SK-N-SH (cell line): ENCODE measurements around the gene WT1. TPM values are rescaled to one million over a fixed set of nuclear protein-coding genes. Genes with fewer than 3 reads are reported as not detected.

Source experiments
- CTCF ChIA-PET: fragments of 300-600, 350-600 bp; formaldehyde crosslinking; extraction: SDS; loops from one replicate; lab custom pipeline; 2021; lab: Yijun Ruan, JAX
- POLR2A ChIA-PET: fragments of 350-600 bp; sonication (Branson Sonifier 250); formaldehyde crosslinking; extraction: SDS; loops from one replicate; lab custom pipeline; 2020; ENCODE audit warnings: antibody characterized with exemption, inconsistent platforms; lab: Yijun Ruan, JAX
- DNase-seq: peaks from one replicate; pipeline ENCODE4 v3.0.0; 2012
- H2AFZ ChIP-seq: fragments of 200-600 bp; sonication (generic); 2 replicates; pipeline ENCODE4 v1.8.1; 2016; ENCODE audit warnings: antibody characterized with exemption, mild to moderate bottlenecking, low read depth
- H3F3A ChIP-seq: fragments of 200-600 bp; sonication (generic); replicated peaks from 2 replicates; pipeline ENCODE3; 2016; ENCODE audit warnings: antibody characterized with exemption, mild to moderate bottlenecking; ENCODE audit not compliant: insufficient read depth
- H3K27ac ChIP-seq, 2 experiments: fragments of 200-500 bp in 1 of 2; fragments of 200-600 bp in 1 of 2; sonication (Bioruptor generic) in 1 of 2; sonication (generic), shearing (Covaris generic) in 1 of 2; 2 replicates each; pipeline versions ENCODE4 v1.5.1 to v1.6.1; 2014 to 2016; ENCODE audit warnings: low read depth in 2 of 2, inconsistent platforms in 1 of 2, low read length in 1 of 2, mild to moderate bottlenecking in 1 of 2, mixed read lengths in 1 of 2
- H3K27me3 ChIP-seq: fragments of 200-600 bp; sonication (generic), shearing (Covaris generic); 2 replicates; pipeline ENCODE4 v1.6.1; 2016; ENCODE audit warnings: mixed run types; ENCODE audit not compliant: insufficient read depth
- H3K36me3 ChIP-seq, 2 experiments: fragments of 200-500 bp in 1 of 2; fragments of 200-600 bp in 1 of 2; sonication (Bioruptor generic) in 1 of 2; sonication (generic) in 1 of 2; replicated peaks in 1 of 2; 2 replicates each; pipeline versions ENCODE3 to v1.5.1; 2014 to 2016; ENCODE audit warnings: low read length in 1 of 2, mild to moderate bottlenecking in 1 of 2; ENCODE audit not compliant: insufficient read depth in 2 of 2, control insufficient read depth in 1 of 2
- H3K4me1 ChIP-seq, 2 experiments: fragments of 200-500 bp in 1 of 2; fragments of 200-600 bp in 1 of 2; sonication (Bioruptor generic) in 1 of 2; sonication (generic), shearing (Covaris generic) in 1 of 2; 2 replicates each; pipeline versions ENCODE4 v1.5.1 to v1.6.1; 2014 to 2016; ENCODE audit warnings: low read depth in 1 of 2, low read length in 1 of 2, mixed run types in 1 of 2; ENCODE audit not compliant: insufficient read depth in 2 of 2, control insufficient read depth in 1 of 2
- H3K4me2 ChIP-seq: fragments of 200-600 bp; sonication (generic), shearing (Covaris generic); 2 replicates; pipeline ENCODE4 v1.6.1; 2017; ENCODE audit warnings: mixed run types
- H3K4me3 ChIP-seq, 2 experiments: fragments of 200-500 bp in 1 of 2; fragments of 200-600 bp in 1 of 2; sonication (Bioruptor generic) in 1 of 2; sonication (generic), shearing (Covaris generic) in 1 of 2; 2 replicates each; pipeline versions ENCODE4 v1.5.1 to v1.8.1; 2014 to 2016; ENCODE audit warnings: low read depth in 2 of 2, inconsistent platforms in 1 of 2, low read length in 1 of 2, mild to moderate bottlenecking in 1 of 2, mixed read lengths in 1 of 2, moderate library complexity in 1 of 2
- H3K79me2 ChIP-seq: fragments of 200-600 bp; sonication (generic); 2 replicates; pipeline ENCODE4 v1.8.1; 2017; ENCODE audit warnings: mild to moderate bottlenecking; ENCODE audit not compliant: insufficient read depth
- H3K9ac ChIP-seq: fragments of 200-600 bp; sonication (generic); 2 replicates; pipeline ENCODE4 v1.6.1; 2017; ENCODE audit warnings: mixed run types
- H3K9me2 ChIP-seq: fragments of 200-600 bp; sonication (generic); 2 replicates; pipeline ENCODE4 v1.6.1; 2017; ENCODE audit warnings: mixed run types
- H3K9me3 ChIP-seq: fragments of 200-600 bp; sonication (generic); 2 replicates; pipeline ENCODE4 v1.6.1; 2017; ENCODE audit warnings: mixed run types, mild to moderate bottlenecking, moderate library complexity
- H4K20me1 ChIP-seq: fragments of 200-600 bp; sonication (generic); 2 replicates; pipeline ENCODE4 v1.6.1; 2017; ENCODE audit warnings: mild to moderate bottlenecking, mixed run types; ENCODE audit not compliant: insufficient read depth
- FOXM1 ChIP-seq: IDR thresholded peaks from 2 replicates; pipeline ENCODE4 v1.4.0; 2012; ENCODE audit warnings: low read depth, mild to moderate bottlenecking
- GABPA ChIP-seq: IDR thresholded peaks from 2 replicates; pipeline ENCODE4 v1.4.0; 2012; ENCODE audit warnings: low read depth, mild to moderate bottlenecking
- JUND ChIP-seq: IDR thresholded peaks from 2 replicates; pipeline ENCODE4 v1.4.0; 2012
- MAX ChIP-seq: IDR thresholded peaks from 2 replicates; pipeline ENCODE4 v1.4.0; 2012; ENCODE audit warnings: low read depth
- MEF2A ChIP-seq: IDR thresholded peaks from 2 replicates; pipeline ENCODE4 v1.4.0; 2012; ENCODE audit warnings: low read depth, borderline replicate concordance
- NFIC ChIP-seq: IDR thresholded peaks from 2 replicates; pipeline ENCODE4 v1.4.0; 2012; ENCODE audit warnings: borderline replicate concordance
- NRF1 ChIP-seq: IDR thresholded peaks from 2 replicates; pipeline ENCODE4 v1.6.1; 2012; ENCODE audit warnings: low read depth, mild to moderate bottlenecking, low read length
- POLR2AphosphoS5 ChIP-seq: IDR thresholded peaks from 2 replicates; pipeline ENCODE4 v1.6.1; 2012; ENCODE audit warnings: low read depth, low read length
- RAD21 ChIP-seq: IDR thresholded peaks from 2 replicates; pipeline ENCODE4 v1.6.1; 2012; ENCODE audit warnings: mild to moderate bottlenecking, low read length
- SIN3A ChIP-seq: IDR thresholded peaks from 2 replicates; pipeline ENCODE4 v1.6.1; 2012; ENCODE audit warnings: low read depth, mild to moderate bottlenecking, low read length, moderate library complexity, borderline replicate concordance
- SMC3 ChIP-seq: IDR thresholded peaks from 2 replicates; pipeline ENCODE4 v1.6.1; 2012; ENCODE audit warnings: low read depth, low read length, improper control_type of control experiment
- TAF1 ChIP-seq: IDR thresholded peaks from 2 replicates; pipeline ENCODE4 v1.6.1; 2012; ENCODE audit warnings: low read depth, mild to moderate bottlenecking, low read length, moderate library complexity, borderline replicate concordance
- USF1 ChIP-seq: IDR thresholded peaks from 2 replicates; pipeline ENCODE4 v1.4.0; 2012; ENCODE audit warnings: low read depth, borderline replicate concordance
- YY1 ChIP-seq: IDR thresholded peaks from 2 replicates; pipeline ENCODE4 v1.4.0; 2012; ENCODE audit warnings: low read depth, mild to moderate bottlenecking
- WGBS: methylation state at CpG from one replicate; pipeline ENCODE4 v1.1.6; 2017; ENCODE audit warnings: low lambda C conversion rate; 5-methylcytosine and 5-hydroxymethylcytosine counted together
- polyA plus RNA-seq, 3 experiments: library from polyadenylated mRNA; depleted of rRNA; stranded (reverse); fragments of >200 nt; gene quantifications; 2 replicates each; pipeline ENCODE4 v1.2.3, GENCODE V29; 2012
- TF ChIP-seq, protein P1 (sequence below): fragments of 150-350 bp; IDR thresholded peaks from 2 replicates; pipeline ENCODE4 v1.6.1; 2017; ENCODE audit warnings: antibody characterized with exemption, low read length, low read depth, borderline replicate concordance
- TF ChIP-seq, protein P2 (sequence below): IDR thresholded peaks from 2 replicates; pipeline ENCODE4; 2012

The WT1 gene
- polyA plus RNA-seq, 1 of the 3 experiments (the other 2 are of a cell fraction), result 0.49 TPM

- no peak for DNase-seq
Measured at GRCh38 chr11:32451808-32452207, 16.5 kb upstream of the WT1 start.

GRCh38 chr11:32450372-32450771 is 15.0 kb upstream of the WT1 start:
- Histone ChIP-seq H3F3A (no peaks in the 10 kb centered on the region), H3K27ac (no peak overlapping the region), H4K20me1 (no peaks in the 10 kb centered on the region), H3K4me3 (no peak overlapping the region), H3K27me3 (peaks cover 83% of the 10 kb centered on the region), H3K36me3 (no peaks in the 10 kb centered on the region), H3K79me2 (no peaks in the 10 kb centered on the region), H3K9me2 (no peaks in the 10 kb centered on the region), H3K9me3 (no peaks in the 10 kb centered on the region), H3K4me2 (no peak overlapping the region), H2AFZ (no peak overlapping the region), H3K4me1 (no peaks in the 10 kb centered on the region), H3K9ac (no peak overlapping the region)
- DNase-seq, result no peak
- ChIA-PET POLR2A (no interaction called here), CTCF (no interaction called here)
- TF ChIP-seq JUND (no peak), TAF1 (no peak), MEF2A (no peak), POLR2AphosphoS5 (no peak), SIN3A (no peak)
- TF ChIP-seq, protein P1, sequence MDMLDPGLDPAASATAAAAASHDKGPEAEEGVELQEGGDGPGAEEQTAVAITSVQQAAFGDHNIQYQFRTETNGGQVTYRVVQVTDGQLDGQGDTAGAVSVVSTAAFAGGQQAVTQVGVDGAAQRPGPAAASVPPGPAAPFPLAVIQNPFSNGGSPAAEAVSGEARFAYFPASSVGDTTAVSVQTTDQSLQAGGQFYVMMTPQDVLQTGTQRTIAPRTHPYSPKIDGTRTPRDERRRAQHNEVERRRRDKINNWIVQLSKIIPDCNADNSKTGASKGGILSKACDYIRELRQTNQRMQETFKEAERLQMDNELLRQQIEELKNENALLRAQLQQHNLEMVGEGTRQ, result no peak
- WGBS, result 0% methylated on average over 1 of the region's 1 CpG

More at GRCh38 chr11:32451808-32452207, 16.5 kb upstream of the WT1 start:
- no peak for TF ChIP-seq SMC3
- TF ChIP-seq MAX, result no peak
- no peak for TF ChIP-seq NRF1
- TF ChIP-seq USF1, result no peak
- no peak for TF ChIP-seq MEF2A
- TF ChIP-seq, protein P2, sequence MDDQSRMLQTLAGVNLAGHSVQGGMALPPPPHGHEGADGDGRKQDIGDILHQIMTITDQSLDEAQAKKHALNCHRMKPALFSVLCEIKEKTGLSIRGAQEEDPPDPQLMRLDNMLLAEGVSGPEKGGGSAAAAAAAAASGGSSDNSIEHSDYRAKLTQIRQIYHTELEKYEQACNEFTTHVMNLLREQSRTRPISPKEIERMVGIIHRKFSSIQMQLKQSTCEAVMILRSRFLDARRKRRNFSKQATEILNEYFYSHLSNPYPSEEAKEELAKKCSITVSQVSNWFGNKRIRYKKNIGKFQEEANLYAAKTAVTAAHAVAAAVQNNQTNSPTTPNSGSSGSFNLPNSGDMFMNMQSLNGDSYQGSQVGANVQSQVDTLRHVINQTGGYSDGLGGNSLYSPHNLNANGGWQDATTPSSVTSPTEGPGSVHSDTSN, result no peak
- no peak for TF ChIP-seq NFIC
- TF ChIP-seq RAD21, result no peak
- no peak for TF ChIP-seq YY1
- TF ChIP-seq, protein P1, result no peak
- no peak for TF ChIP-seq FOXM1
- TF ChIP-seq GABPA, result no peak
- TF ChIP-seq, all 33 proteins: peak for 0
- H4K20me1 ChIP-seq, result no peaks in the 10 kb centered on the region
- H3K27me3 ChIP-seq, result peaks cover 81% of the 10 kb centered on the region
- ChIA-PET POLR2A (no interaction called here), CTCF (no interaction called here)
- H3K9me2 ChIP-seq, result no peaks in the 10 kb centered on the region
- no peak overlapping the region for H3K27ac ChIP-seq
- no peak overlapping the region for H2AFZ ChIP-seq
- 26% methylated on average over 4 of the region's 4 CpGs for WGBS
- H3K9ac ChIP-seq, result no peak overlapping the region
- no peaks in the 10 kb centered on the region for H3K4me1 ChIP-seq
- H3F3A ChIP-seq, result no peaks in the 10 kb centered on the region
- H3K4me2 ChIP-seq, result no peak overlapping the region
- no peaks in the 10 kb centered on the region for H3K79me2 ChIP-seq
- H3K36me3 ChIP-seq, result no peaks in the 10 kb centered on the region
- no peak overlapping the region for H3K4me3 ChIP-seq
- no peaks in the 10 kb centered on the region for H3K9me3 ChIP-seq
